Loucy (cell line): Measurements from ENCODE around the gene KNDC1.
A peak's percentile ranks its signal among the peaks of the same experiment; 100 is the strongest.

Source experiments
- H2AFZ ChIP-seq: fragments of 200-600 bp; sonication (generic); 2 replicates; pipeline ENCODE4 v1.6.0; 2016; ENCODE audit warnings: antibody characterized with exemption, mild to moderate bottlenecking, low read length, moderate library complexity
- H3F3A ChIP-seq: fragments of 200-600 bp; 2 replicates; pipeline ENCODE4 v1.6.0; 2016; ENCODE audit warnings: antibody characterized with exemption, low read depth, mild to moderate bottlenecking
- H3K27me3 ChIP-seq: fragments of 200-600 bp; sonication (generic); 2 replicates; pipeline ENCODE4 v1.6.1; 2014; ENCODE audit warnings: low read length, mild to moderate bottlenecking; ENCODE audit not compliant: insufficient read depth, poor library complexity, severe bottlenecking
- H3K36me3 ChIP-seq: fragments of 200-600 bp; sonication (generic); 2 replicates; pipeline ENCODE4 v1.6.1; 2016; ENCODE audit warnings: low read length; ENCODE audit not compliant: insufficient read depth
- H3K4me1 ChIP-seq: fragments of 200-600 bp; sonication (generic); 2 replicates; pipeline ENCODE4 v1.5.1; 2014; ENCODE audit warnings: low read length, mild to moderate bottlenecking; ENCODE audit not compliant: insufficient read depth, poor library complexity, severe bottlenecking
- H3K4me2 ChIP-seq: fragments of 200-600 bp; sonication (generic); 2 replicates; pipeline ENCODE4 v1.6.0; 2014; ENCODE audit warnings: antibody characterized with exemption, low read length, low read depth, mild to moderate bottlenecking; ENCODE audit not compliant: poor library complexity, severe bottlenecking
- H3K4me3 ChIP-seq: fragments of 200-600 bp; sonication (generic); 2 replicates; pipeline ENCODE4 v1.5.1; 2014; ENCODE audit warnings: low read length, mild to moderate bottlenecking, mixed read lengths; ENCODE audit not compliant: poor library complexity, severe bottlenecking
- H3K79me2 ChIP-seq: fragments of 200-600 bp; sonication (generic); 2 replicates; pipeline ENCODE4 v1.6.1; 2014; ENCODE audit warnings: low read length; ENCODE audit not compliant: insufficient read depth
- H3K9ac ChIP-seq: fragments of 200-600 bp; sonication (generic); 2 replicates; pipeline ENCODE4 v1.6.0; 2014; ENCODE audit warnings: mild to moderate bottlenecking, low read depth, low read length, moderate library complexity; ENCODE audit not compliant: poor library complexity, severe bottlenecking
- H3K9me2 ChIP-seq: fragments of 200-600 bp; sonication (generic); replicated peaks from 2 replicates; pipeline ENCODE4 v1.6.1; 2016; ENCODE audit warnings: low read depth, low read length, mixed read lengths
- H3K9me3 ChIP-seq: fragments of 200-600 bp; sonication (generic); 2 replicates; pipeline ENCODE4 v1.6.1; 2014; ENCODE audit warnings: mild to moderate bottlenecking, antibody characterized with exemption, low read length, low read depth; ENCODE audit not compliant: insufficient read depth
- H4K20me1 ChIP-seq: fragments of 200-600 bp; sonication (generic); 2 replicates; pipeline ENCODE4 v1.6.0; 2014; ENCODE audit warnings: antibody characterized with exemption, low read length, mild to moderate bottlenecking; ENCODE audit not compliant: insufficient read depth, poor library complexity, severe bottlenecking
- EZH2phosphoT487 ChIP-seq: fragments of 200-600 bp; IDR thresholded peaks from 2 replicates; pipeline ENCODE4 v1.6.1; 2018; ENCODE audit warnings: antibody characterized with exemption, mild to moderate bottlenecking, moderate library complexity, borderline replicate concordance
- TF ChIP-seq, protein P1 (sequence below): fragments of 200-600 bp; sonication (generic); conservative IDR thresholded peaks from 2 replicates; pipeline ENCODE4 v1.5.1; 2014; ENCODE audit warnings: mild to moderate bottlenecking, antibody characterized with exemption, low read length

KNDC1 gene

DNA sequence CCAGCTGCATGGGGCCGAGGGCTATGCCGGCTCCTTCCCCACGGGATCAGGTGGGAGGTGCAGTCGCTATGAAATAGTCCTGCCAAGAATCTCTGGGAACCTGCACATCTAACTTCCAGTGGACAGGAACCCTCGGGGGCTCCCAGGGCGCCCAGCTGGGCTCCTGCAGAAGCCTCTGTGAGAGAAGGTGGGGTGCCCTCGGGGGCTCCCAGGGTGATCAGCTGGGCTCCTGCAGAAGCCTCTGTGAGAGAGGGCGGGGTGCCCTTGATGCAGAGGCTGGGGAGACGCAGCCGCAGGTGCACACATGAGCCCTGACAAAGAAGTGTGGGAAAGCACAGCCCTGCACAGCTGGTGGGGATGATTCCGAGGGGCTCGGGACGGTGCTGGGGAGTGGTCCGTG is 83.6 kb downstream of the KNDC1 start:
- H3K4me1 ChIP-seq = peaks cover 4% of the 10 kb centered on the region
- no peaks in the 10 kb centered on the region for H4K20me1 ChIP-seq
- H3K79me2 ChIP-seq = no peaks in the 10 kb centered on the region
- no peaks in the 10 kb centered on the region; the same call in 1 of the 2 replicates for H3K9me3 ChIP-seq
- H3K4me2 ChIP-seq = no peak overlapping the region
- H3K4me3 ChIP-seq = no peak overlapping the region
- H3K9me2 ChIP-seq = no peaks in the 10 kb centered on the region
- no peaks in the 10 kb centered on the region for H3F3A ChIP-seq
- TF ChIP-seq, protein P1, sequence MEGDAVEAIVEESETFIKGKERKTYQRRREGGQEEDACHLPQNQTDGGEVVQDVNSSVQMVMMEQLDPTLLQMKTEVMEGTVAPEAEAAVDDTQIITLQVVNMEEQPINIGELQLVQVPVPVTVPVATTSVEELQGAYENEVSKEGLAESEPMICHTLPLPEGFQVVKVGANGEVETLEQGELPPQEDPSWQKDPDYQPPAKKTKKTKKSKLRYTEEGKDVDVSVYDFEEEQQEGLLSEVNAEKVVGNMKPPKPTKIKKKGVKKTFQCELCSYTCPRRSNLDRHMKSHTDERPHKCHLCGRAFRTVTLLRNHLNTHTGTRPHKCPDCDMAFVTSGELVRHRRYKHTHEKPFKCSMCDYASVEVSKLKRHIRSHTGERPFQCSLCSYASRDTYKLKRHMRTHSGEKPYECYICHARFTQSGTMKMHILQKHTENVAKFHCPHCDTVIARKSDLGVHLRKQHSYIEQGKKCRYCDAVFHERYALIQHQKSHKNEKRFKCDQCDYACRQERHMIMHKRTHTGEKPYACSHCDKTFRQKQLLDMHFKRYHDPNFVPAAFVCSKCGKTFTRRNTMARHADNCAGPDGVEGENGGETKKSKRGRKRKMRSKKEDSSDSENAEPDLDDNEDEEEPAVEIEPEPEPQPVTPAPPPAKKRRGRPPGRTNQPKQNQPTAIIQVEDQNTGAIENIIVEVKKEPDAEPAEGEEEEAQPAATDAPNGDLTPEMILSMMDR = no peak
- TF ChIP-seq EZH2phosphoT487 = no peak
- H2AFZ ChIP-seq = no peak overlapping the region
- H3K36me3 ChIP-seq = no peaks in the 10 kb centered on the region
- no peaks in the 10 kb centered on the region for H3K27me3 ChIP-seq
- H3K9ac ChIP-seq = no peak overlapping the region

DNA sequence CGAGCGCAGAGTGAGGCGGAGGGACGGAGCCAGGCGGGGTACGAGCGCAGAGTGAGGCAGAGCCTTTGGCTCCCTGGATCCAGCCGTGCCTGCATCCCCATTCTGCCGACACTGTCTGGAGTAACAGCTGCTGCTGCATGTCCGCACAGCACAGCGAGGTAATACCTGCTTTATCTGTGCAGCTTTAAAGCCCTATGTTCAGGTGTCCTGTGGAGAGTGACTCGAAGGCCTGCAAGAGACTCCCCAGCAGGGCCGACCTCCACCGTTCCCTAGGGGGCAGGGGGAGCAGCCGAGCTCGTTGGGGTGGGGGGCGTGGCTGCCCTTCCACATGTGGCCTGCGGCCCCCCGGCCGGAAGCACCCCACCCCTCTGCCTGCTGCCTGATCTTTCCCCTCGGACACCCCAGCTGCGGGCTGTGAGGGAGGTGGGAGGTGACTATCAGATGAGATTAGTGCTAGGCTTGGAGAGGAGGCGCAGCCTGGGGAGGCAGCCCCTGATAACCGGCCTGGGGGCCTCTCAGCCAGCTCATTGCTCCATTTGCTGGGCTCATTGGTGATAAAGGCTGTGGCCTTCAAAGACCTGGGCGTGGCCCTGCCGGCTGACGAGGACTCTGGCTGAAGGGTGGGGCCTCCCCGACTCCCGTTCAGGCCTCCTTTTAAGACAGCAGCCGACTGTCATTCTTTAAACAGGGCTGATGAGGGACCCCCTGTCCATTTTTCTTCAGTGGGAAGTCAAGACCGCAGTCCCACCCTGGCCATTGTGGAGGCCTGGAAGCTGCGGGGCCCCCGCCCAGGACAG is 85.6 kb downstream of the KNDC1 start:
- H3K4me2 ChIP-seq = peak overlapping the region; percentile 13
- peak overlapping the region; percentile 37 for H3K9ac ChIP-seq
- H2AFZ ChIP-seq = no peak overlapping the region
- H4K20me1 ChIP-seq = no peaks in the 10 kb centered on the region
- no peak for TF ChIP-seq EZH2phosphoT487
- TF ChIP-seq, protein P1 = no peak
- H3K79me2 ChIP-seq = no peaks in the 10 kb centered on the region
- H3K9me3 ChIP-seq = no peaks in the 10 kb centered on the region; the same call in 1 of the 2 replicates
- no peaks in the 10 kb centered on the region for H3K36me3 ChIP-seq
- H3K4me1 ChIP-seq = peaks cover 4% of the 10 kb centered on the region
- no peaks in the 10 kb centered on the region for H3K9me2 ChIP-seq
- no peaks in the 10 kb centered on the region for H3K27me3 ChIP-seq
- no peak overlapping the region for H3K4me3 ChIP-seq
- no peaks in the 10 kb centered on the region for H3F3A ChIP-seq

DNA sequence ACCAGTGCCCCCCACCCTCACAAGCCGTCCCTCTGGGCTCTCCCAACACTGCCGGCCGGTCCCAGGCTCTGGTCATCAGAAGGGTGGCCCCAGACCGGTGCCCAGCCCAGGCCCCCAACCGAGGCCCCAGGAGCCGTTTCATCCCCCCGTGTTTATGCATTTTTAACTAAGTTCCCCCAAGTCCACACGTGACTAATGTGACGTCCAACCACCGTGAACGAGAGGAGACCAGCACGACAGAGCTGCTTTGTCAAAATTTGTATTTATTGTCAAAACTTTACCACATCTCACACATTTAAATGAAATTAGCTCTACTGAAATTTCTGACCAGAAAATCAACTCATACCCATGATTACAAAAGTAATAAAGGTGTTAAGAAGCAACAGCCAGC is 86.2 kb downstream of the KNDC1 start:
- no peaks in the 10 kb centered on the region for H3F3A ChIP-seq
- H3K36me3 ChIP-seq = no peaks in the 10 kb centered on the region
- no peaks in the 10 kb centered on the region for H3K9me2 ChIP-seq
- H3K4me3 ChIP-seq = no peak overlapping the region
- no peak overlapping the region for H2AFZ ChIP-seq
- TF ChIP-seq, protein P1 = no peak
- TF ChIP-seq EZH2phosphoT487 = no peak
- no peaks in the 10 kb centered on the region for H3K79me2 ChIP-seq
- peak overlapping the region; percentile 13 for H3K4me2 ChIP-seq
- peak overlapping the region; percentile 9 for H3K9ac ChIP-seq
- H3K27me3 ChIP-seq = no peaks in the 10 kb centered on the region
- H3K9me3 ChIP-seq = no peaks in the 10 kb centered on the region; the same call in 1 of the 2 replicates
- H4K20me1 ChIP-seq = no peaks in the 10 kb centered on the region
- H3K4me1 ChIP-seq = peaks cover 4% of the 10 kb centered on the region
